ENCODE data around the gene SREBF1.

SREBF1 gene

GRCh38 chr17:17772231-17772630 is 64.6 kb downstream of the SREBF1 start:
- no peak for DNase-seq

DNA sequence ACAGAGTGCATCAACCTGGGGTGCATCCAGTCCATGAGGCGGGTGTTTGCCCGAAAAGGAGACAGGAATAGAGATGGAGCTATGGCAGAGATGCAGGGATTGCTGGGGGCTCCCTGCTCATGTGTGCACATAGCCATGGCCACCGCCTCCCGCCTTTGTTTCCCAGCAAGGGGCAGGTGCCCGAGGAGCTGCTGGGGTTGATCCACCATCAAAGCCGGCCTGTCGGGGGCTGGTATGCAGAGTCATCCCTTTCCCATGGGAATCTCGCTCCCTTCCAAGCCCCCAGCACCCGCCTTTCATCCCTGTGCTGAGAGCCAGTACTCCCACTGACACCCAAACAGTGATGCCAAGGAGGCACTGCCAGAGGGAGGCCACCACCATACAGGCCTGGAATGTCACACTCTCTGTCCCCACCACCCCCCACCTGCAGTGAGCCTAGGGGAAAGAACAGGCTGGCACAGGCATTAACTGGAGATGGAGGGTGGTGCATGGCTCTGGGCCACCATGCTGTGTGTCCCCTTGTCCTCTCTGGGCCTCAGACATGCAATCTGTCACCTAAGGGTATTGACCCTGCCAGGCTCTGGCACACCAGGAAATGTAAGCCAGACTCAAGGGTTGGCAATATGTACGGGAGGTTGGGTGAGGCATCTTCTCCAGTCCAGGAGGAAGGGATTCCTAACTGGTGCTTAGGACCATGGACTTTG is 65.1 kb downstream of the SREBF1 start:
- no peak for DNase-seq

GRCh38 chr17:17770632-17771044 is 66.1 kb downstream of the SREBF1 start:
- no peak for DNase-seq

DNA sequence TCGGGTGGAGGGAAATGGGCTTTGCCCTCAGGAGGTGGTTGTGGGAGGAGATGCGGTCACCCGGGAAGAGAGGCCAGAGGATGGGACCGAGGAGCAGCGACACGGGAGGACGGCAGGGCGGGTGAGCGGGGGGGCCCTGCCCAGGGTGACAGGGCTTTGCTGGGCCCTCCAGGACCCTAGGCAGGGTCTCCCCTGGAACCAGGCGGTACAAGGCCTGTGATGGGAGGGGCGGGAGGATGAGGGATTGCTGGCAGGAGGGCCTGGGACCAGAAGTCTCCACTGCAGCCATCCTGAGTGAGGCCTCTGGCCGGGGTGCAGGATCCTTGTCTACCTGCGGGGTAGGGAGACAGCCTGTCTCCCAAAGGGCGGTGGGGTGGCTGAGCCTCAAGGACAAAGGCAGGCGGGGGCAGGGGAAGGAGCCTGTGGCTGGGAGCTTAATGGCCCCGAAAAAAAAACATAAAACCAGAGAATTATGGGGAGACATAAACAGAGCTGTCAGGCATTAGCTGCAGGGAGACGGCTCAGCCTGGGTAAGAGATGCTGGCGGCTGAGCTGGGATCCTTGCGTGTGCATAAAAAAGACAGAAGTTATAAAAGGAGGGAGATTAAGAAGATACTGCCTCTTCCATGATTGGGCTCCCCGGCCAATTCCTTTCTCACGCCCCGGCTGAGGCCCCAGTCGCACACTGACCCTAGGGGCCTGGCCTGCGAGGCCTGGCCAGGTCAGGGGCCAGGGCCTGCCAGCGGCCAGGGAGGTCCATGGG is 66.7 kb downstream of the SREBF1 start:
- DNase-seq: no peak

DNA sequence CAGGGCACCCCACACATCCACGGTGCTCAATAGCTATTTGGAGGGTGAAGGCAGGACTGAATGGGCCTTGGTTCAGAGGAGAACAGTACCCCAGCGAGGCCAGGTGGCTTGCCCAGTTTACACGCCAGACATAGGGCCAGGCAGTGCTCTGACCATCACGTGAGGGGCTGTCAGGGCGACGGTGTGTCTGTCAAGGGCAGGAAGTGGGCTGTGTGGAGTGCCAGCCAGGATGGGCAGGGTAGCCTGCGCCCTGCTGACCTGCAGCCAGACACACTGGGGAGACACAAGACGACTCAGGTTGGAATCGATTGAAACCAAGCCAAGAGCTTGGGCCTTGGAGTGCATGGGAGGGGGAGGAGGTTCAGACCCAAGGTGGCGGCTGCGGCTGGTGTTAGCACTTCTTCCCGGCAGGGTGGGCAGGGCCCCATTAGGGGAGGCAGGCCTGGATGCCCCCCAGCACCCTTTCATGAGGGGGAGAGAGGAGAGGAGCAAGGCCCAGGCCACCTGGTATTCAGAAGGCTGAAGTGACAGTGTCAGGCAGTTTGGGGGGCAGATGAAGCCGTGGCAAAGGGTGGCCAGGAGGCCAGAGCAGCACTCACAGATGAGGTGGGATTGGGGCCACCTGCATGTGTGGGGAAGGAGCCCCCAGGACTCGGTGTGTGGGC is 68.2 kb downstream of the SREBF1 start:
- DNase-seq: no peak

- DNase-seq: no peak
Observed at GRCh38 chr17:17767887-17768418, 68.8 kb downstream of the SREBF1 start.

DNA sequence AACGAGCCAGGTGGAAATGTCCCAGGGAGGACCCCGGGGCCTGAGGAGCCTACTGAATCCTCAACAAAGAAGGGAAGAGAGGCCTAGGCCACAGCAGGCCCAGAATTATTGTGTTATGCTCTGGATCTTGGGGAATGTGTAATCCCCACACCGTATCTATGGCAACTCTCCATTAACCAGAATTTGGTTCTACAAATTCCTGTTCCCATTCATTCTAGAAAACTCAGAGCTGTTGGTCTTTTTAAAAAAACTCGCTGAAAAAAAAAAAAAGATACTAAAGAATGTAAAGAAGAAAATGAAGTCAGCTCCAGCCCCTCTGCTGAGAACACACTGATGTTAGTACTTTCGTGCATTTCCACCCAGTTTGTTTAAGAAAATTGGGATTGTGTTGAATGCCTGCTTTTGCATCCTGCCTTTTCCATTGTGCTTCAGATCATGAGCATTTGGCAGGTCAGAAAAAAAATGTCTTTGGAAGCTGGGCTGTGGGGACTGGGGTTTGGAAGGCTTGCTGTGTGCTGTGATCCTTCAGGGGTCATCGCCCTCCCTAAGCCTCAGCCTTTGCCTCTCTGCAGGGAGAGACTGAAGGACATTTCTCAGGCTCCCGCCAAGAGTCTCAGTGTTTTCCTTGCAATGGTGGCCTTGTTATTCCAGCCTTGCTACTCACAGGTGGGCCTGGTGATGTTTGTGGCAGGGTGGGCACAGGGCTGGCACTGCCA is 69.5 kb downstream of the SREBF1 start:
- DNase-seq: no peak

- no peak for DNase-seq
Observed at GRCh38 chr17:17766744-17767120, 70.1 kb downstream of the SREBF1 start.

GRCh38 chr17:17766077-17766743 is 70.6 kb downstream of the SREBF1 start:
- DNase-seq: no peak

- no peak for DNase-seq
Observed at GRCh38 chr17:17765359-17766076, 71.3 kb downstream of the SREBF1 start.

DNA sequence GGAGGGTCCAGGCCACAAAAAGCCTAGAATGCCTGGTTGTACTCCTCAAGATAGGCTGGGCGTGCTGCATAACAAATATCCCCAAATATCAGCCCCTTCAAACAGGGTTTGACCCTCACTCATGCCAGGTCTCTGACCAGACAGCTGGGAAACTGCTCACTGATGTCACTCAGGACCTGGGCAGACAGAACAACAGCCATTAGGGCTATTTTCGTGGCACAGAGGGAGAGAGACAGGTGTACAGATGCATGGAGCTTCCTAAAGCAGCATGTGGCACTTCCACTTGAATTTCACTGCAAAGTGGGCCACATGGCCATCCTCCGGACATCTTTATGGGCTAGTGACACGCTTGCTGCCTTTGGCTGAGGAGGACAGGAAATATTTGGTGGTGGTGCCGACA is 73.1 kb downstream of the SREBF1 start:
- DNase-seq: no peak

GRCh38 chr17:17763136-17763535 is 73.7 kb downstream of the SREBF1 start:
- DNase-seq: no peak

- DNase-seq: no peak
Observed at GRCh38 chr17:17762744-17763105, 74.1 kb downstream of the SREBF1 start.
